Measurements from ENCODE around the gene UMOD.

The UMOD gene

DNA sequence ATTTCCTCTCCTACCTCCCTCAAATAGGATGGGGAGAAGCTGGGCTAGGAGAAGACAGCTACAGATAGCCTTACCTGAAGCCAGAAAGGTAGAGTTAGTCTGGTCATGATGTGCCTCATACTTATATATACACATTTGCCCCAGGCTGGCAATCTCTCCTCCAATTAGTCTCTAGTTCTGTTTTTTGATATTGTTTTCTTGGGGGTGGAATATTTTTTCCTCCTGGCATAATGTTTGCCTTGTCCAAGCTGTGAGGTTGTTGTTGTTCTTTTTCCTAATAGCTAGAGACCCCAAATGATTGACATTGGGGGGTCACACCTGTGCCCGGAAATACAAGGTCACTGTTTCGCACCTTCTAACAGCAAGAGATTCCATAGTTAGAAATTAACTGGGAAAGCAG, at the start of gene UMOD:
Gene UMOD (minus strand): TSS at position 101 of the 400 bp plus-strand sequence. CDS start 1,978 bp downstream, outside the sequence.
- Histone ChIP-seq H3K27ac (ENCODE audit: low read length) (no peak within 1 kb of the TSS), H3K27me3 (ENCODE audit: control insufficient read depth in 1 of 2, insufficient read depth in 2 of 2, low read length in 2 of 2) (peaks cover 9 to 12% of the 10 kb centered on the region in 2 donors), H3K4me3 (ENCODE audit: low read length in 2 of 2) (no peak within 1 kb of the TSS), H3K9ac (ENCODE audit: low read length in 2 of 2) (no peak within 1 kb of the TSS), H3K36me3 (ENCODE audit: control insufficient read depth in 2 of 2, insufficient read depth in 2 of 2, low read length in 2 of 2) (no peaks in the 10 kb centered on the region), H3K9me3 (ENCODE audit: control insufficient read depth in 2 of 2, low read length in 2 of 2) (no peaks in the 10 kb centered on the region), H3K4me1 (ENCODE audit: control insufficient read depth, insufficient read depth, low read length) (peaks cover 3% of the 10 kb centered on the region)

DNA sequence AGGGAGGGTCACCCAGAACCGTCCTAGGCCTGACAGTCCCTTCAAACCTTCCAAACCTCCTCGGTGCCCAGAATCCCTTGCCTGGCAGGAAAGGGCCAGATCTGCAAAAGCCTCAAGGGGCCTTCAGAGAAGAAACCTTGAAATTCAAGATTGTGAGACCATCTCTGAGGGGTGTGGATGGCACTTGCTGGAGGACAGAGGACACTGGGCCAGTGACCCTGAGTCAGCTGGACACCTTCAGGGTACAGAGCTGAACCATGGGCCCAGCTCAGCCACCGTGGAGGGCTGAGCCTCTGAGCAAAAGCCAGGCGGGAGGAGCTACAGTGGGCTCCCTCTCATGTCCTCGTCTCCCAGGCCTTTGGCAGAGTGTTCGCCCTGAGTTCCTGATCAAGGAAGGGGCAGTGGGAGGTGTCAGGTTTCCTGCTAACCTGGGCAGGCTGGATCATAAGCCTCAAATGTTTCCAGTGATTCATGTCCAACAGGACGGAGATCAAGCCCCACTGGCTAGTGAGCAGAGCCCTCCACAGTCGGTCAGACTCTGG, 49.0 kb upstream of the UMOD start:
- H3K9ac ChIP-seq (ENCODE audit: low read length in 2 of 2), result no peak overlapping the region
- H3K36me3 ChIP-seq (ENCODE audit: control insufficient read depth in 2 of 2, insufficient read depth in 2 of 2, low read length in 2 of 2), result no peaks in the 10 kb centered on the region
- H3K27ac ChIP-seq (ENCODE audit: low read length), result no peak overlapping the region
- H3K4me3 ChIP-seq (ENCODE audit: low read length in 2 of 2), result no peak overlapping the region
- no peaks in the 10 kb centered on the region for H3K27me3 ChIP-seq (ENCODE audit: control insufficient read depth in 1 of 2, insufficient read depth in 2 of 2, low read length in 2 of 2)
- no peaks in the 10 kb centered on the region for H3K9me3 ChIP-seq (ENCODE audit: control insufficient read depth in 2 of 2, low read length in 2 of 2)
- H3K4me1 ChIP-seq (ENCODE audit: control insufficient read depth, insufficient read depth, low read length), result no peaks in the 10 kb centered on the region

DNA sequence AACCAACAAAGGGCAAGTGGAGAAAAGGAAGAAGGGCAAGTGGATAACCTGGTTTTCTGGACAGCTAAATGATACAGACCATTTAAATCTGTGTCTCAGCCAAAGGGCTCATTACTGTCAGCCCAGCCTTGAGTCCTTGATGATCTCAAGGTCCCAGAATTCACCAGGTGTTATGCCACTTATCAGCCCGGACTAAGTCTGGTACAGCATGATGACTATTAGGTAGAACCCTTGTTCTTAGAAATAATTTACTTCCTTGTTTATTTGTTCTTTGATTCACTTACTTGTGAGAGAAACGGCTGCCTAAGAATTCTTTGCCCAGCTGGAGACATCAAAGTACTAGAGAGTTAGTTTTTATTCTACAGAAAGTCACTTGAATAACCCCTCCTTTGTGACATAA, 48.6 kb upstream of the UMOD start:
- no peaks in the 10 kb centered on the region for H3K4me1 ChIP-seq (ENCODE audit: control insufficient read depth, insufficient read depth, low read length)
- H3K36me3 ChIP-seq (ENCODE audit: control insufficient read depth in 2 of 2, insufficient read depth in 2 of 2, low read length in 2 of 2), result no peaks in the 10 kb centered on the region
- H3K4me3 ChIP-seq (ENCODE audit: low read length in 2 of 2), result no peak overlapping the region
- H3K27ac ChIP-seq (ENCODE audit: low read length), result no peak overlapping the region
- H3K27me3 ChIP-seq (ENCODE audit: control insufficient read depth in 1 of 2, insufficient read depth in 2 of 2, low read length in 2 of 2), result no peaks in the 10 kb centered on the region
- H3K9me3 ChIP-seq (ENCODE audit: control insufficient read depth in 2 of 2, low read length in 2 of 2), result no peaks in the 10 kb centered on the region
- no peak overlapping the region for H3K9ac ChIP-seq (ENCODE audit: low read length in 2 of 2)

GRCh38 chr16:20399185-20399584, 46.7 kb upstream of the UMOD start:
- H3K27me3 ChIP-seq (ENCODE audit: control insufficient read depth in 1 of 2, insufficient read depth in 2 of 2, low read length in 2 of 2), result no peaks in the 10 kb centered on the region
- no peaks in the 10 kb centered on the region for H3K9me3 ChIP-seq (ENCODE audit: control insufficient read depth in 2 of 2, low read length in 2 of 2)
- no peaks in the 10 kb centered on the region for H3K4me1 ChIP-seq (ENCODE audit: control insufficient read depth, insufficient read depth, low read length)
- no peaks in the 10 kb centered on the region for H3K36me3 ChIP-seq (ENCODE audit: control insufficient read depth in 2 of 2, insufficient read depth in 2 of 2, low read length in 2 of 2)
- no peak overlapping the region for H3K9ac ChIP-seq (ENCODE audit: low read length in 2 of 2)
- H3K27ac ChIP-seq (ENCODE audit: low read length), result no peak overlapping the region
- H3K4me3 ChIP-seq (ENCODE audit: low read length in 2 of 2), result no peak overlapping the region

DNA sequence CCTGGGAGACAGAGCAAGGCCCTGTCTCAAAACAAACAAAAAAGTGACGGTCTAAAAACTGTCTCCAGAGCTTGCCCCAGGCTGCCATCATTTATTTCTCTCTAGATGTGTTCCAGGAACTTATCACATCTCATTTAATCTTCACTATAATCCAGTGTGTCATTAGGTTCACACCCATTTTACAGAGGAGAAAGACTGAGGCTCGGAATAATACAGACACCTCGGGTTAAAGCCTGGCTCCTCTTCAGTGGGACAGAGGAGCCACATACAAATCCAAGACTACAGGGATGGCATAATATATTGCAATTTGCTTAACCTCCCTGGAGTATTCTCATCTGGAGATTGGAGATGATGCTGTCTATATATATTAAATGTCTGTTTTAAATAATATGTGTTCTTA, 46.1 kb upstream of the UMOD start:
- Histone ChIP-seq H3K4me3 (ENCODE audit: low read length in 2 of 2) (no peak overlapping the region), H3K27ac (ENCODE audit: low read length) (no peak overlapping the region), H3K36me3 (ENCODE audit: control insufficient read depth in 2 of 2, insufficient read depth in 2 of 2, low read length in 2 of 2) (no peaks in the 10 kb centered on the region), H3K9ac (ENCODE audit: low read length in 2 of 2) (no peak overlapping the region), H3K27me3 (ENCODE audit: control insufficient read depth in 1 of 2, insufficient read depth in 2 of 2, low read length in 2 of 2) (no peaks in the 10 kb centered on the region), H3K9me3 (ENCODE audit: control insufficient read depth in 2 of 2, low read length in 2 of 2) (no peaks in the 10 kb centered on the region), H3K4me1 (ENCODE audit: control insufficient read depth, insufficient read depth, low read length) (peaks cover 3% of the 10 kb centered on the region)

DNA sequence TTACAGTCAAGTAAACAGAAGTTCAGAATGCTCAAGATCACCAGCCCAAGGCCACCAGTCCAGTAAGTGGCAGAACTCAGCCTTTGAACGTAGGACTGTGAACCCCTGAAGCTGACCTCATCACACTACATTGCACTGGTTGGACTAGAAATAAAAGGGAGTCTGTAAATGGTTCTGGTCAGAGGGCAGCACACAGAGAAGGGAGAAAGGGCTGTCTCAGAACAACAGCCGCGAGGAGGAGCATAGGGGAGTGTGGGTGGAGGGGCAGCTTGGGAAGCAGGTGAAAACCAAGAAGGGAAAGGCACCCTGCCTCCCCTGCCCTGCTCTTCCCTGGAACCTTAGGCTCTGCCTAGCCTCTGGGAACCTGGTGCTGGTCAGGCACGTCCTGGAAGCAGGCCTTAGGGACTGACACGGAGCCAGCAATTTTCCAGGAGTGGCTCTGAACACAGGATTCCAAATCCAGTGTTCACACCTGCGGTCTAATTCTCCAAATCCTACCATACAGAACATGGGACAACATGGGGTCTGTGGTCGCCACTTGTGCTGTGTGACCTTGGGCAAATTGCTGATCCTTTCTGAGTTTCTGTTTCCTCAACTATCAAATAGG, 45.1 kb upstream of the UMOD start:
- no peaks in the 10 kb centered on the region for H3K27me3 ChIP-seq (ENCODE audit: control insufficient read depth in 1 of 2, insufficient read depth in 2 of 2, low read length in 2 of 2)
- peaks cover 3% of the 10 kb centered on the region for H3K4me1 ChIP-seq (ENCODE audit: control insufficient read depth, insufficient read depth, low read length)
- no peaks in the 10 kb centered on the region for H3K36me3 ChIP-seq (ENCODE audit: control insufficient read depth in 2 of 2, insufficient read depth in 2 of 2, low read length in 2 of 2)
- H3K4me3 ChIP-seq (ENCODE audit: low read length in 2 of 2), result no peak overlapping the region
- no peak overlapping the region for H3K27ac ChIP-seq (ENCODE audit: low read length)
- no peaks in the 10 kb centered on the region for H3K9me3 ChIP-seq (ENCODE audit: control insufficient read depth in 2 of 2, low read length in 2 of 2)
- H3K9ac ChIP-seq (ENCODE audit: low read length in 2 of 2), result no peak overlapping the region

DNA sequence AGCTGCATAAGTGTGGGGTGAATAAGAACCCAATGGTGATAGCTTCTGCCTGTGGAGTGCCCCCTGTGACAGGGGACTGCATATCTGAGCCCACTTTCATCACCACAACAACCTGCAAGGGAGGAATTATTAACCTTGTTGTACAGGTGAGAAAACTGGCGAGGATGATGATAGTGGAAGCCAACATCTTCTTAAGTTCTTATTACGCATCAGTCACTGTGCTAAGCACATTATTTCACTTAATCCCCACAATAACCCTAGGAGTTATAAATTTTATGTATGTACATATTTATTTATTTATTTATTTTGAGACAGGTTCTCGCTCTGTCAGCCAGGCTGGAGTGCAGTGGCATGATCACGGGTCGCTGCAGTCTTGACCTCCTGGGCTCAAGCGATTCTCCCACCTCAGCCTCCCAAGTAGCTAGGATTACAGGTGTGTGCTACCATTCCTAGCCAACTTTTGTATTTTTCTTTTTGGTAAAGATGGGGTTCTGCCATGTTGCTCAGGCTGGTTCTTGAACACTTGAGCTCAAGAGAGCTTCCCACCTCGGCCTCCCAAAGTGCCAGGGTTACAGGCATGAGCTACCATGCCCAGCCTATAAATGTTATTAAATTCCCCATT, 44.4 kb upstream of the UMOD start:
- Histone ChIP-seq H3K9me3 (ENCODE audit: control insufficient read depth in 2 of 2, low read length in 2 of 2) (no peaks in the 10 kb centered on the region), H3K4me1 (ENCODE audit: control insufficient read depth, insufficient read depth, low read length) (peaks cover 3% of the 10 kb centered on the region), H3K27ac (ENCODE audit: low read length) (no peak overlapping the region), H3K36me3 (ENCODE audit: control insufficient read depth in 2 of 2, insufficient read depth in 2 of 2, low read length in 2 of 2) (no peaks in the 10 kb centered on the region), H3K27me3 (ENCODE audit: control insufficient read depth in 1 of 2, insufficient read depth in 2 of 2, low read length in 2 of 2) (no peaks in the 10 kb centered on the region), H3K4me3 (ENCODE audit: low read length in 2 of 2) (no peak overlapping the region), H3K9ac (ENCODE audit: low read length in 2 of 2) (no peak overlapping the region)

GRCh38 chr16:20395946-20396345, 43.4 kb upstream of the UMOD start:
- H3K9me3 ChIP-seq (ENCODE audit: control insufficient read depth in 2 of 2, low read length in 2 of 2), result no peaks in the 10 kb centered on the region
- H3K4me1 ChIP-seq (ENCODE audit: control insufficient read depth, insufficient read depth, low read length), result peaks cover 3% of the 10 kb centered on the region
- no peaks in the 10 kb centered on the region for H3K36me3 ChIP-seq (ENCODE audit: control insufficient read depth in 2 of 2, insufficient read depth in 2 of 2, low read length in 2 of 2)
- H3K27me3 ChIP-seq (ENCODE audit: control insufficient read depth in 1 of 2, insufficient read depth in 2 of 2, low read length in 2 of 2), result no peaks in the 10 kb centered on the region
- no peak overlapping the region for H3K27ac ChIP-seq (ENCODE audit: low read length)
- no peak overlapping the region for H3K4me3 ChIP-seq (ENCODE audit: low read length in 2 of 2)
- H3K9ac ChIP-seq (ENCODE audit: low read length in 2 of 2), result no peak overlapping the region

DNA sequence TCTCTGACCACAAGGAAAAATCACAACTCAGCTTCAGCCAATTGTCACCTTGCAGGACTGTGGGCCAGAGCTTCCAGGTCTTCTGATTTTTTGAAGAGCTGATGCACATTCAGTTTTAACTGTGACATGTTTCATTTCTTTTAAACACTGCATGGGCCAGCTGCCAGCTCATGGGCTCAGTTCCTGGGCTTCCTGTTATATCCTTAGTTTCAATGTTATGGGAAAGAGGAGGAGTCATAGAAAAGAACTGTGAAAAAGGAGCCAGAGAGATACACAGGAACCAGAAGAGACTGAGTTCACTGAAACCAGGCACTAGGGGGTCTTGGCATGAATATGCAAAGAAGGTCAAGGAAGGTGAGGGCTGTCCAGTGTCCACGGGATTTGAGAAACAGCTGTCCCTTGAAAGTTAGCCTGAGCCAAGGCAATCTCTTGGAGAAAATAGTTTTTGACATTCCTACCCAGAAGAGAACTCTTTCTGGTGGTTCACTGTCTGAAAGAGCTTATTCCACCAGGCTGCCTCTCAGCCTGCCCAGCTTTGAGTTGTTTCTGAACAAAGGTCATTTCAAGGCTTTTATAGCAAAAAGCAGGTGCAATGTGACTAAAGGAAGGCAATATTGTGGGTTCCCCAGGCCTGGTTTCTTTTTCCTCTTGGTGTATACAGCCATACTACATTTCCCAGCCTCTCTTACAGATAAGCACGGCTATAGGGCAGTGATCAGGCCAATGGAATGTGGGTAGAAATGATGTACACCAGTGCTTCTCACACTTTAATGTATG, 41.5 kb upstream of the UMOD start:
- H3K27me3 ChIP-seq (ENCODE audit: control insufficient read depth in 1 of 2, insufficient read depth in 2 of 2, low read length in 2 of 2), result no peaks in the 10 kb centered on the region
- no peaks in the 10 kb centered on the region for H3K9me3 ChIP-seq (ENCODE audit: control insufficient read depth in 2 of 2, low read length in 2 of 2)
- H3K9ac ChIP-seq (ENCODE audit: low read length in 2 of 2), result no peak overlapping the region
- no peak overlapping the region for H3K4me3 ChIP-seq (ENCODE audit: low read length in 2 of 2)
- H3K36me3 ChIP-seq (ENCODE audit: control insufficient read depth in 2 of 2, insufficient read depth in 2 of 2, low read length in 2 of 2), result no peaks in the 10 kb centered on the region
- H3K27ac ChIP-seq (ENCODE audit: low read length), result no peak overlapping the region
- peaks cover 3% of the 10 kb centered on the region for H3K4me1 ChIP-seq (ENCODE audit: control insufficient read depth, insufficient read depth, low read length)

- H3K27me3 ChIP-seq (ENCODE audit: control insufficient read depth in 1 of 2, insufficient read depth in 2 of 2, low read length in 2 of 2), result peaks cover 0 to 6% of the 10 kb centered on the region in 2 donors
- no peak overlapping the region for H3K9ac ChIP-seq (ENCODE audit: low read length in 2 of 2)
- no peaks in the 10 kb centered on the region for H3K9me3 ChIP-seq (ENCODE audit: control insufficient read depth in 2 of 2, low read length in 2 of 2)
- H3K36me3 ChIP-seq (ENCODE audit: control insufficient read depth in 2 of 2, insufficient read depth in 2 of 2, low read length in 2 of 2), result no peaks in the 10 kb centered on the region
- no peak overlapping the region for H3K4me3 ChIP-seq (ENCODE audit: low read length in 2 of 2)
- H3K4me1 ChIP-seq (ENCODE audit: control insufficient read depth, insufficient read depth, low read length), result peaks cover 5% of the 10 kb centered on the region
- H3K27ac ChIP-seq (ENCODE audit: low read length), result no peak overlapping the region
These were observed 38.5 kb upstream of the UMOD start for GRCh38 chr16:20391045-20391444.

Data from stomach smooth muscle (tissue), 2 donors.